T-helper 1 cell treated with Interleukin-12 subunit alpha and Interleukin-12 subunit beta and Interleukin-4 antibody, amounts not matched to agents 30 ng/mL and 1 ng/mL, for 36 hours (primary cell): Measurements from ENCODE around the gene SRSF10. TPM values are rescaled to one million over a fixed set of nuclear protein-coding genes. Genes with fewer than 3 reads are reported as not detected.

Experiments
- intact Hi-C: fragments of 100-400 bp; cut with micrococcal nuclease; formaldehyde crosslinking; loops from one replicate; pipeline ENCODE4 v1.15.1; 2024
- total RNA-seq: library from RNA; stranded (reverse); gene quantifications from 2 replicates; pipeline ENCODE4 v1.2.3, GENCODE V29; 2022

SRSF10 gene
- total RNA-seq, 1 donor from 2014 or later: 203 TPM

DNA sequence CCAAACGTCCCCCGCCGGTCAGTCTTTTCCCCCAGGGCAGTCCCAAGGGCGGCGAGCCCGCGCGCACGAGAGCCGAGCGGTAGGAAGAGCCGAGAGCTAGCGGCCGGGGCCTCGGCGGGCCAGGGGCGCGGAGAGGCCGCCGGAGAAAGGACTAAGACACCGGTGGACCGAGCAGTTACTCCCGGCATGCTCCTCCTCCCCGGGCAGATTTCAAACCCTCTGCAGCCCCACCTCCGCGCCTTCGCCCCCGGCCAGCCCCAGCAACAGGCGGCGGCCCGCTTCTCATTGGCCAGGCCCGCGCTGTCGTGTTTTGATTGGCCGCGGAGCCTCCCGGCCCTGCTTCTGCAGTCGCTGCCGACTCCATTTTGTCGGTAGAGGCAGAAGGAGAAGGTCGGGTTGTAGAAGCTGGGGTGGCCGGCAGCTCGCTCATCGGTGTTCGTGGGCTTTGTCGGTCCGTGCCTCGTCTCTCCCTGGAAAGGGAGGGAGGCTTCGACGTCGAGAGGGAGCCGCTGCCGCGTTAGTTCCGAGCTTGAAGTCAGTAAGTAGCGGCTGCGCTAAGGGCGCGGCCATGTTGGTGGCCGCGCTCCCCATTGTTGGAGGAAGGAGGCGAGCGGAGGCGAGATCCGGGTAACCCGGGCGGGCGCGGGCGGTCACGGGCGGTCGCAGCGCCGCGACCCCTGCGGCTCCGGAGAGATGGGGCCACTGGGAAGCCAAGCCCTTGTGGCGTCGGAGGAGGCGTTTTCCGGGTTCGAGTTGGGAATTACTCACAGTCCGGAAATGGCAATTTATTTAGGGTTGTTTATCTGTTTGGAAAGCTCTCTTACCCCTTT, 20.5 kb downstream of the SRSF10 start, which contains the start of gene PNRC2:
Gene PNRC2, plus strand, starts transcription at position 368 of the 830 bp plus-strand sequence. CDS start 1,630 bp downstream, outside the sequence.
- intact Hi-C loops: loop anchor here (1.0 to 10.0 kb wide), 20 partner anchors 10 to 1285 kb away; partner anchors contain the start of genes CLIC4, FUCA1, GALE and HMGCL

DNA sequence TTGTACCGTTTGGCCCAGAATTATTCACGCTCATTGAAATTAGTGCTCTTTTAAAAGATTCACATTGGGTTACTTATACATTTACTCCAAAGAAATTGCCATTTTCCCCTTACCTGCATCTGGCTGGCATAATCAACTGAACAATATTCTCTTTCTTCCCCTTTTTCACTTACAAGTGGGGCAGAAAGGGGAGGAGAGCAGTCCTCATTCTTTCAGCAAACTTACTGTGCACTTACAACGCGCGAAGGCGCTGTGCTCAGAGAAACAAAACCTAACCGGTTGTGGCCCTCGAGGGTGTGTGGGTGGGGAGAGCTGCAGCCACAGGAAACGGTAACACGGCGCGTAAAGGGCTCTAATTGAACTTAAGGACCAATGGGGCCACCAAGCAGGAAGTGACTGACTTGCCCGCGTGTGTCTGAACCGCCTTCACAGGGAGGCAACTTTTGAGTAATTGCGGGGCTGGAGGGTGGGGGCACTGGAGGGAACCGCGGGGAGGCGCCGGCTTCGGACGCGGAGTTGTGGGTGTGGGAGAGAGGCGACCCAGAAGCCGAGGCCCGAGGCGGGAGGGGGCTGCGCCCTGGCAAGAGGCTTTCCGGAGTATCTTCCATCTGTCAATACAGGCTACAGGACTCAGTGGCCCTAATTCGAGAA, 21.2 kb downstream of the SRSF10 start:
- intact Hi-C loops: loop anchor here (1.0 to 10.0 kb wide), 19 partner anchors 10 to 1286 kb away; partner anchors contain the start of genes CLIC4, FUCA1, GALE and HMGCL

DNA sequence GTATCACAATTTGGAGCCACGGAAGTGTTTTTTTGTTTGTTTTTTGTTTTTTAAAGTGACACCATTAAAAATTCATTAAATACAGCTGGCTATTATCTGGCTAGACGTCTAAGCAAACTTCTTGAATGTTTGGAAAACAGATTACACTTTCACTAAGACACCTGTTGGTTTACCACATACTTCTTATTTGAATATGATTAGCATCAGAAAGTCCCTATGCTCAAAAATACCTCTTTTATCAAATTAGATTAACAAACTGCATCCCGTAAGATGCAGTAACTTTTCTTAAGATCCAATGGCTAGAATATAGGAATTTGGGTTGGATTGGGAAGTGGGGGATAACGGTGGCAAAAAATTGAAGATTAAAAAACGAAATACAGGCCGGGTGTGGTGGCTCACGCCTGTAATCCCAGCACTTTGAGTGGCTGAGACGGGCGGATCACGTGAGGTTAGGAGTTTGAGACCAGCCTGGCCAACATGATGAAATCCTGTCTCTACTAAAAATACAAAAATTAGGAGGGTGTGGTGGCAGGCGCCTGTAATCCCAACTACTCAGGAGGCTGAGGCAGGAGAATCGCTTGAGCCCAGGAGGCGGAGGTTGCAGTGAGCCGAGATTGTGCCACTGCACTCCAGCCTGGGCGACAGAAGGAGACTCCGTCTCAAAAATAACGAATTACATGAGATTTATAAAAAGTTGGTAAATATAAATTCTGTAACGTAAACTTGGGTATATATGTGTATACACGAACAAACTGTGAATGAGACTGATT, 21.9 kb downstream of the SRSF10 start:
- intact Hi-C loops: loop anchor here (2.0 to 10.0 kb wide), 6 partner anchors 51 to 1287 kb away; partner anchors contain the start of genes NIPAL3, RCAN3, RSRP1 and STPG1

DNA sequence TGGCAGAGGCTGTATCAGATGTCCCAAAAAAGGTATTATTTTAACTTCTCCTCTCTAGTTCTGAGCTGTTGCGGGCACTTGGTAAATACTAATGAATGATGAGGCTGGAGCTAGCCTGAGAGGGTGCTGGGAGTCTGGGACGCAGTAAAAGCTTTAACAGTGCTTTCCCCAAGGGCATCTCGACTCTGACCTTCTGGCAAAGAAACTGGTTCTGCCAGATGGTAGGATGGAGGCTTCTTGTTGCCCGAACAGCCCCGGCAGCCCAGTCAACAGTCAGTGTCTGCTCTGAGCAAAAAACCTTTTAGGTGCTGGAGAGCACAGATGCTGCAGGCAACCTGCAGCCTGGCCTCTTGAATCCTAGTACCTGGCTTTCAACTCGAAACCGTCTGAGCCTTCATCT, 23.0 kb downstream of the SRSF10 start:
- intact Hi-C loops: loop anchor here (5.0 to 10.0 kb wide), 4 partner anchors 50 to 1288 kb away; partner anchors contain the start of genes NIPAL3, RSRP1 and STPG1

DNA sequence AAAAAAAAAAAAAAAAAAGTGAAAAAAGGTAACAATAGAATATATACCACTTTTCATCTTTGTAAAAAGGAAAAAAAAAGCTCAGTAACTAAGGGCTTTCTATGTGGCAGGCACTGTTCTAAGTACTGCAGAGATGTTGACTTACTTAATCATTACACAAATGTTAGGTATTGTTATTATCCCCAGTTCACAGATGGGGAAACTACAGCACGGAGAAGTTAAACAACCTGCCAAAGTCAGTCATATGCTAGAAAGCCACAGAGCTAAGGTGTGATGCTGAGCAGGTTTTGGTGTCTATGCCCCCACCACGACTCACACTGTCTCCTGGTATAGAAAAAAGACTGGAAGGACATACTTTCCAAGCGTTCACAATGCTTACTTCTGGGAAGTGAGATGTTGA, 27.1 kb downstream of the SRSF10 start:
- intact Hi-C loops: loop anchor here (10.0 kb wide), 2 partner anchors 462 to 1292 kb away; partner anchors contain the start of genes NIPAL3, RSRP1 and STPG1

DNA sequence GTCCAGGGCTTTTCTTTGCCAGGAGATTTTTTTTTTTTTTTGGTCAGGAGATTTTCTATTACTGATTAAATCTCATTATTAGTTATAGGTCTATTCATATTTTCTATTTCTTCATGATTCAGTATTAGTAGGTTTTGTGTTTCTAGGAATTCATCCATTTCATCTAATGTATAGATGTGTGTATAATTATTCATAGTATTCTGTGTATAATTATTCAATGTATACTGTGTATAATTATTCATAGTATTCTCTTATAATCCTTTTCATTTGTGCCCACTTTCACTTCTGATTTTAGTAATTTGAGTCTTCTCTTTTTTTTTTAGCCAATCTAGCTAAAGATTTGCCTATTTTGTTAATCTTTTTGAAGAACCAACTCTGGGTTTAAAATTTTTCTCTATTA, 32.8 kb downstream of the SRSF10 start:
- intact Hi-C loops: no loop called here

DNA sequence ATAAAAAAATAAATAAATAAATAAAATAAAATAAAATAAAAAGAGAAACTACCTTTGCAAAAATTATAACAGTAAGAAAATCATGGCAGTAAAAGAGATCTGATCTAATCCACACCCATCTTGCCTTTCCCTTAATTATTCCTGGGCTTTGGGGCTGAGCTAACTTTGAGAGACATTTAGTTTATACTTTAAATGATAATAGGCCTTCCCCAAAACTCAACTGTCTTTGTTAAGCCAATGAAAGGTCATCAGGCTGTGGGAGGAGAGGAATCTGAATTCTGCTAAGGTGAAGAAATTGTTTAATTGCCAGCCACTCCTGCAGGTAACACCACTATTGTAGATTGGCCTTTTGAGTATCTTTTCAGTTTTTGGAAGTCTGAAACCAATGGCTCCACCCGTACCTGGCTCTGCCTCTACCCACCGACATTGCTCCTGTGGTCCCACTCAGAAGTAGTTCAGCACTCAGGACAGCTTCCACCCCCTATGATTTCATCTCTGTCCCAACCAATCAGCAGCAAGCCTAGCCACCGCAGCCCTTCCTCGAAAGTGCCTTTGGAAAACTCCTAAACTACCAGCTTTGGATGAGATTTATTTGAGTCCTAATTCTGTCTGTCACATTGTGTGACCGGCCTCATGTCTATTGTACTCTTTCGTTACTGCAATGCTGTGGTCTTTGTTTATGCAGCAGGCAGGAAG, 43.5 kb downstream of the SRSF10 start:
- intact Hi-C loops: no loop called here

DNA sequence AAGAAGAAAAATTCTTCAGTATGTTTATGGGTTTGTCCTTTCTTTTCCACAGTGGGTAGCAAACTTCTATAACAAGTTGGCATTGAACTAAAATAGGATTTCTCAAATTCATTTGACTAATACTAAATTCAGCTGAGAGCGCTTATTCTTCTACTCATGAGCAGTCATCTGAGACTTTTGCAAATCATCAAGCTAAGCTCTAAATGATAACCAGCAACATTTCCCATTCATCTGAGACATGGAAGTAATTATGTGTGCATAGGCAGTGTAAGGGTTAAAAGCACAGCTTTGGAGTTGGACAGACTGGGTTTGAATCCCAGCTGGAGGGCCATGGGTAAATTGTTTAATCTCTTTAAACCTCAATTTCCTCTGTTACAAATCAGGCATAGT, 48.6 kb downstream of the SRSF10 start:
- intact Hi-C loops: no loop called here

DNA sequence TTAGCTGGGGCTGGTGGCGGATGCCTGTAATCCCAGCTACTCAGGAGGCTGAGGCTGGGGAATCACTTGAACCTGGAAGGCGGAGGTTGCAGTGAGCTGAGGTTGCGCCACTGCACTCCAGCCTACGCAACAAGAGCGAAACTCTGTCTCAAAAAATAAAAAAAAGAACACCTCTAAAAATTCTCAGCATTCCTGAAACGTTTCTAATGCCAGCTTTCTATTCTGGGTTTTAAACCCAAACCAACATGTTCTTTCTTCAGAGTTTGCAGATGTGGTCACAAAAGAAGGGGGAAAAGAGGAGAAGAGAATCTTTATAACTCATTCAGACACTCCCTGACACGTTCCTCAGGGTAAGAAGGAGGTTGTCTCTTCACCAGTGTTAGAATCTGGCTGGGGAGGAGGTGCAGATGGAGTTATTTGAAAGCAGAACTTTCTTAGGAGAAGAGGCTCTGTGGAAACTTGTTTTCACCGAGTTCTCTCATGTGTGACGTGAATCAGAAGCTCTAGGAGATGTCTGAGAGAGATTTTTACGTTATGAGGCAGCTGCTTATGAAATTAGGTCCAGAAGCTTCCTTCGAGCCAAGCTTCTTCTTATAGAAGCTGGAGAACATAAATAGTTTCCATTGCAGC, 49.2 kb downstream of the SRSF10 start:
- intact Hi-C loops: no loop called here

DNA sequence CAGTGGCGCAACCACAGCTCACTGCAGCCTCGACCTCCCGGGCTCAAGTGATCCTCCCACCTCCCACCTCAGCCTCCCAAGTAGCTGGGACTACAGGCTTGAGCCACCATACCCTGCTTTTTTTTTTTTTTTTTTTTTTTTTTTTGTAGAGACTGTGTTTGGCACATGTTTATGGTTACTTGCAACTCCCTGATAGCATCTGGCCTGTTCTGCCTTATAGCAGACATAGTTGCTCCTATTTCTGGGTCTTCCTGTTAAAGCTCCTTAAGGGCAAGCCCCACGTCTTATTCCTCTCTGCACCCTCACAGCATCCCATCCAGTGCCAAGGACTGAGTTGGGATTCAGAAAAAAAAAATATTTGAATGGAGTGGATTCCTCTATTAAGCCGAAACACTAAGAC, 49.9 kb downstream of the SRSF10 start:
- intact Hi-C loops: no loop called here

DNA sequence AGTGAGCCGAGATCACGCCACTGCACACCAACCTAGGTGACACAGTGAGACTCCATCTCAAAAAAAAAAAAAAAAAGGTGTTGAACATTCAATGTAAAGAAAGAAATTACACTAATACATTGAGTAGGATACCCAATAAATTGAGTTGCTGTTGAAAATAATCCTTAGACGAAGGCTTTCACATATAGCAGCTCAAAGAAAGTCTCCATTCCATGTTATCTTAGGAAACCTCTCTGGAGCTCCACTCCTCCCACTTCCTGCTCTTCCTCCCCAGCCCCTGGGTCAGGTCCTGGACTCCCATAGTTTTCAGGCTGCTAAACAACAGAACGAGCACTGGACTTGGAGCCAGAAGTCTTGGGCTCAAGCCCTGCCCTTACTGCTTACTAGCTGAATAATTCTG, 51.3 kb downstream of the SRSF10 start:
- intact Hi-C loops: no loop called here

DNA sequence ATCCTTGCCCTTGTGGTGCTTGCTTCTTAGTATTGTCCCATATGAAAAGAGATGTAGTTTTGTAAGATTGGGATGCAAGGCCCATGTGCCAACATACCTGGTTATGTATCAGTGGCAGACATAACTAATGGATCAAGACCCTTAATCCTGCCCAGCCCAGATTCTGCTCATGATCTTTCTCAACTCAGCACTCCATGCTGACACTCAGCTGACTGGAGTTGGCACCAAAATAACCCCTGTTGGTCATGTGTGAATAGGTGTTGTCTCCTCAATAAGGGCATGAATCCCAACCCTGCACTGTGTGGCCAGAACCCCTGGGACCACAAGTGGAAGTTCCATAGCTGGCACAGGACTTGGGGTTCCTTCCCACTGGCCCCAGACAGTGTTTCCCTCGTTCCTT, 53.0 kb downstream of the SRSF10 start:
- intact Hi-C loops: no loop called here

DNA sequence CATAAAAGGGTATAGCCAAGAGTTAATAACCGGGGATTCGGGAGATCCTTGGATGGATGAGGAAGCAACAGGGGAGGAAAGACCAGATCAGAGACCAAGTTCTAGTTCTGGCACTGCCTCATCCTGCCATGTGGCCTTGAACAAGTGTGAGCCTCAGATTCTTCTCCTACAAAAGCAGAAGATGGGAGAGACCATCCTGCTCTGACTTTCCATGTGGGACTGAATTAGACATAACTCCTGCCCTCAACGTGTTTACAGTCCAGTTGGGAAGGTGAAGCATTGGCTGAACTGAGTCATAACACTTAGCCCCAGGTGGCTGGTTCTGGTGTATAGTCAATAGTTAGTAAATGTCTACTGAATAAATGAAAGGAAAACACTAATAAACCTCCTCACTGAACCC, 54.8 kb downstream of the SRSF10 start:
- intact Hi-C loops: no loop called here

DNA sequence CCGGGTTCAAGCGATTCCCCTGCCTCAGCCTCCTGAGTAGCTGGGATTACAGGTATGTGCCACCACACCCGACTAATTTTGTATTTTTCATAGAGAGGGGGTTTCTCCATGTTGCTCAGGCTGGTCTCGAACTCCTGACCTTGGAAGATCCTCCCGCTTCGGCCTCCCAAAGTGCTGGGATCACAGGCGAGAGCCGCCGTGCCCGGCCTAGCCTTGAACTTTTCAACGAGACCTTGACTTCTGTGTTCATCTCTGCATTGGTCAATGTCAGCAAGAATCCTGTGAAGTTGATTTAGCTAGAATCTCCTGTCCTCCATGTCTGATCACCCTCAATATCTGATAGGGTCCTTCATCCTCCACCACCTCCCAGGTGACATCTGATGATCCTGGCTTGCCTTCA, 55.5 kb downstream of the SRSF10 start:
- intact Hi-C loops: no loop called here

DNA sequence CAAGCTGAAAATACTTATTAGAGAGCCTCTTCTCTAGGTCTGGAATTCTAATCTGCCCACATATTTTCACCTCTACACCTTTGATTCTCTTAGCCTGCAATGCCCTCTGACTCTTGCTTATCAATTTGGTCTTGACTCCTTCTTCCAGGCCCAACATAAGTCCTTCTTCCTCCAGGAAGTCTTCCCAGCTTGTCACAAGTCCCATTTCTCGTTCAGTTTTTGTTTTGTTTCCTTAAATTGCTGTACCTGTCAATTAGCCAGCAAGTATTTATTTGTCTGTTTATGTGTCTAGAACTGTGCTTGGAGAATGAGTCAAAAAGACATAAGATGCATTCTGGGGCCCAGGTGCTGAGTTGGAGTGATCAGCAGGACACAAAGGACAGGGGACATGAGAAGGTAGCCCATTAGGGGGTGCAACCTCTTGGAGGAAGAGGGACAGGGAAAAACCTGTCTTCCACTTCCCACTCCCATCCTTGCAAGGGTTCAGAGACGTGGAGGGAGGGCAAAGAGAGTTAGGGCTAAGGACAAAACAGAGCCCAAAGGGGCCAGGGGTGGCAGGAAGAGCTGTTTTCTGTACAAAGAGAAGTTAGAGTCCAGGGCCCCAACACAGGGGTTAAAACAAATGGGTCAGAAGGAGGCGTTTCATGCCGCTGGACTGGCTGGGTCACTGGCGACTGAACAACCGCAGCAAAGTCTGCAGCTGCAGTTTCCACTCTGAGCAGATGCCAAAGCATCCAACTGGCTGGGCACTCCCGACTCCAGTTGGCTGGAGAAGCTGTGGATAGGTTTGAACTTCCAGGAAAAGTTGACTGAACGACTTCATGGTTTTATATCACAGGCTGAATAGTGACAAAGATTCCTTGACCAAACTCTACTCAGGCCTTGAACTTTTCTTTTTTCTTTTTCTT, 56.3 kb downstream of the SRSF10 start:
- intact Hi-C loops: no loop called here

DNA sequence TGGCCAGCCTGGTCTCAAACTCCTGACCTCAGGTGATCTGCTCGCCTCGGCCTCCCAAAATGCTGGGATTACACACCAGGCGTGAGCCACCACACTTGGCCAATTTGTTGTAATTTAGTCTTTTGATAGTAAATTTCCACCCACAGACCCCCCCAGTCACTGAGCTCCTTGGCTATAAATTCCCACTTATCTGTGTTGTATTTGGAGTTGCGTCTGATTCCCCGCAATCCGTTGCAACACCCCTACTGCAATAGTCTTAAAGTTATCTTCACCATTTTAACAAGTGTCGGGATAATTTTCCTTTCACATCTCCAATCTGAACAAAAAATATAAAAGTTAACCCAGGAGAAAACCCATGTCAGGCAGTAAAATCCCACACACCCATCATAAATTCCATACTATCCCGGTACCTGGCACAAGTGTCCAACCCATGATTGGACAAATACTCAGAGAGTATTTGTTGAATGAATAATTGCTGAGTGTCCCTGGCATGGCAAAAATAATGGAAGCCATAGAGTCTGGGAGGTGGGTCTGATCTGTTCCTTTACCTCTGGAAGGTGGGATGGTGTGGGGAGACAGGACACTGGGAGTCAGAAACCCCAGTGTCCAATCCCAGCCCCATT, 57.7 kb downstream of the SRSF10 start:
- intact Hi-C loops: no loop called here

DNA sequence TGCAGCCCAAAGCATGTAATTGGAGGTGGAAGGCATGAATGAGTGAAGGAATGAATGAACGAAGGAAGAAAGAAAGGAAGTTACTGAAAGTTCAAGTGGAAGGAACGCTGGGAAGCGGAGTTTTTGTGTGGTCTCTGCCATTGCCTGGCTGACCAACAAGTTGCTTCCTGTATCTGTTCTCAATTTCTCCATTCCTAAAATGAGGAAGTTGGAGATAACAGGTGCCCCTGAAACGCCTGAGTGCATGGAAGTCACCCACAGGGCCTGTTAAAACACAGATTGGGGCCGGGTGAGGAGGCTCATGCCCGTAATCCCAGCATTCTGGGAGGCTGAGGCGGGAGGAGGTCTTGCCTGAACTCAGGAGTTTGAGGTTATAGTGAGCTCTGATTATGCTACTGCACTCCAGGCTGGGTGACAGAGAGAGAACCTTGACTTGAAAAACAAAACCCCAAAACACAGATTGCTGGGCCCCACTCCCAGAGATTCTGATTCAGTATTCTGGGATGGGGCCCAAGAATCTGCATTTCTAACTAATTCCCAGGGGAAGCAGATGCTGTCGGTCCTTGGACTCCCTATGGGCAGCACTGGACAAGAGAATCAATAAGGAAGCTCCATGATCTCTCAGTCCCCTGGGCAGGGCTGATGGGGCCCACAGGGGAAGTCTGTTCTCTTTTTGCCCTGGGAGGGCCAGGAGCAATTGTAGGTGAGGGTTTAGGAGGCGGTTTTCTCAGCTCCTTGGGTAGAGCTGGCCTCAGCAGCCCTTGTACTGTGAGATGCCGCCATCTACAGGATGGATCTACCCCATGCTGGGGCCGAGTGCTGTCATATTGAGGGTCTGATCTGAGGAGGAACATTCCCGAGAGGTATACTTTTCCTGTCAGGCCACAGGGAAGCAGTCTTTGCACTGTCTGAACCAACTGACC, 63.7 kb downstream of the SRSF10 start:
- intact Hi-C loops: loop anchor here (1.0 to 2.0 kb wide), 4 partner anchors 48 to 144 kb away; partner anchors contain the start of gene FUCA1

DNA sequence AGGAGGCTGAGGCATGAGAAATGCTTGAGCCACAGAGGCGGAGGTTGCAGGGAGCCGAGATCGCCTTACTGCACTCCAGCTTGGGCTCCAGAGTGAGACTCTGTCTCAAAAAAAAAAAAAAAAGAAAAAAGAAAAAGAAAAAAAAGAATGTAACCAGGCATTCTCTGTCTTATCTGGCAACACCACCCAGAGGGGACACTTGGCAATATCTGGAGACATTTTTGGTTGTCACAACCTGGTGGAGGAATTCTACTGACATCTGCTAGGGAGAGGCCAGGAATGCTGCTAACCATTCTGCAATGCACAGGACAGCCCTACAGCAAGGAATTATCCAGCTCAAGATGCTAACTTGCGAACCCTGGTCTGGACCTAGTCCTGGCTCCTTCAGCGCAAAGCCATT, 64.7 kb downstream of the SRSF10 start:
- intact Hi-C loops: no loop called here
